Endothelial cell of umbilical vein (primary cell): ENCODE measurements around the gene LDLRAD4. TPM values are rescaled to one million over a fixed set of nuclear protein-coding genes. Genes with fewer than 3 reads are reported as not detected.

ENCODE experiments used
- BruUV-seq: library from RNA; stranded (reverse); fragments of 400-500 nt; replicated peaks from 2 replicates; lab custom pipeline; 2021; lab: Mats Ljungman, UMichigan
- CTCF ChIA-PET: fragments of 300-600, 350-600 bp; sonication (Branson Sonifier 250); formaldehyde crosslinking; loops from one replicate; lab custom pipeline; 2021; ENCODE audit warnings: antibody characterized with exemption, inconsistent platforms; lab: Charles Lee
- POLR2A ChIA-PET: fragments of 300-600, 350-600 bp; sonication (Branson Sonifier 250); formaldehyde crosslinking; loops from one replicate; lab custom pipeline; 2021; ENCODE audit warnings: antibody characterized with exemption, inconsistent platforms; lab: Charles Lee
- DNase-seq: peaks from one replicate; pipeline ENCODE4 v3.0.0-alpha.2; 2011; ENCODE audit warnings: low read depth, low spot score
- FAIRE-seq: peaks from 2 replicates; lab custom pipeline; 2011; peaks lifted over from hg19 to GRCh38; lab: Jason Lieb, UNC
- H2AFZ ChIP-seq: 2 replicates; pipeline ENCODE4 v1.6.0; 2012; ENCODE audit warnings: low read depth, low read length, control low read depth, inconsistent platforms
- H3K27ac ChIP-seq: 2 replicates; pipeline ENCODE4 v1.5.1; 2011; ENCODE audit warnings: low read depth, mild to moderate bottlenecking, control low read depth, low read length, moderate library complexity; ENCODE audit not compliant: insufficient read depth
- H3K27me3 ChIP-seq, 2 experiments: 2 replicates each; pipeline versions ENCODE4 v1.6.0 to v1.6.1; 2011; ENCODE audit warnings: low read length in 2 of 2, mixed read lengths in 1 of 2; ENCODE audit not compliant: control insufficient read depth in 2 of 2, insufficient read depth in 2 of 2
- H3K36me3 ChIP-seq, 2 experiments: 2 replicates in 1 of 2; 3 replicates in 1 of 2; pipeline ENCODE4 v1.5.1; 2011; ENCODE audit warnings: low read length in 2 of 2, mild to moderate bottlenecking in 1 of 2, moderate library complexity in 1 of 2; ENCODE audit not compliant: control insufficient read depth in 2 of 2, insufficient read depth in 2 of 2; ENCODE audit errors: extremely low read depth in 1 of 2
- H3K4me1 ChIP-seq: 3 replicates; pipeline ENCODE4 v1.5.1; 2011; ENCODE audit warnings: mild to moderate bottlenecking, low read length; ENCODE audit not compliant: control insufficient read depth, insufficient read depth; ENCODE audit errors: extremely low read depth
- H3K4me2 ChIP-seq: 2 replicates; pipeline ENCODE4 v1.6.1; 2011; ENCODE audit warnings: low read length, control low read depth, mixed read lengths; ENCODE audit not compliant: insufficient read depth
- H3K4me3 ChIP-seq, 3 experiments: fragments of 200-600 bp in 1 of 3; sonication (generic), shearing (Covaris generic) in 1 of 3; replicated peaks in 1 of 3; 2 replicates each; pipeline ENCODE4 v1.5.1; 2011 to 2016; ENCODE audit warnings: control low read depth in 3 of 3, low read length in 3 of 3, mild to moderate bottlenecking in 2 of 3, inconsistent platforms in 1 of 3, low read depth in 1 of 3, moderate library complexity in 1 of 3; ENCODE audit not compliant: insufficient read depth in 1 of 3
- H3K79me2 ChIP-seq: 2 replicates; pipeline ENCODE4 v1.6.0; 2012; ENCODE audit warnings: low read length, inconsistent platforms; ENCODE audit not compliant: control insufficient read depth, insufficient read depth
- H3K9ac ChIP-seq: replicated peaks from 2 replicates; pipeline ENCODE3; 2011; ENCODE audit warnings: low read length, control low read depth; ENCODE audit not compliant: insufficient read depth; ENCODE audit errors: extremely low read depth
- H3K9me1 ChIP-seq: replicated peaks from 3 replicates; pipeline ENCODE4 v1.6.0; 2011; ENCODE audit warnings: mild to moderate bottlenecking, low read length; ENCODE audit not compliant: control insufficient read depth, insufficient read depth; ENCODE audit errors: extremely low read depth
- H3K9me3 ChIP-seq: replicated peaks from 2 replicates; pipeline ENCODE4 v1.5.1; 2012; ENCODE audit warnings: low read length, inconsistent platforms; ENCODE audit not compliant: control insufficient read depth, insufficient read depth
- H4K20me1 ChIP-seq: replicated peaks from 2 replicates; pipeline ENCODE3; 2011; ENCODE audit warnings: mild to moderate bottlenecking, low read length; ENCODE audit not compliant: control insufficient read depth, insufficient read depth; ENCODE audit errors: extremely low read depth
- FOS ChIP-seq: IDR thresholded peaks from 2 replicates; pipeline ENCODE4 v1.6.1; 2011; ENCODE audit warnings: mild to moderate bottlenecking, low read length, moderate library complexity, borderline replicate concordance; ENCODE audit not compliant: insufficient read depth
- MYC ChIP-seq: IDR thresholded peaks from one replicate; pipeline ENCODE4 v1.6.1; 2011; ENCODE audit warnings: mild to moderate bottlenecking, low read depth, low read length
- POLR2A ChIP-seq: IDR thresholded peaks from 2 replicates; pipeline ENCODE4 v1.6.1; 2012; ENCODE audit warnings: low read depth, mild to moderate bottlenecking, control low read depth, low read length
- POLR2AphosphoS5 ChIP-seq: IDR thresholded peaks from 2 replicates; pipeline ENCODE4 v1.6.1; 2012; ENCODE audit warnings: low read depth, mild to moderate bottlenecking, control low read depth, low read length, moderate library complexity; ENCODE audit not compliant: insufficient read depth
- dilution Hi-C: fragments of 300-500 bp; cut with MboI; formaldehyde crosslinking; loops from one replicate; pipeline ENCODE4 v1.15.0; 2019; ENCODE audit warnings: low sequenced_read_pairs; ENCODE audit not compliant: extremely low pct_ligation_motif_present
- intact Hi-C: fragments of 100-400 bp; cut with micrococcal nuclease; formaldehyde crosslinking; loops from one replicate; pipeline ENCODE4 v1.10.0; 2022
- polyA plus RNA-seq, 4 experiments: library from polyadenylated mRNA; depleted of rRNA in 3 of 4; stranded (reverse) in 3 of 4; unstranded in 1 of 4; fragments of >200 nt; gene quantifications; 2 replicates each; pipeline versions ENCODE4 v1.2.1 to v1.2.3, GENCODE V29; 2011 to 2012; ENCODE audit warnings: missing spikeins in 1 of 4
- total RNA-seq: library from RNA; stranded (reverse); gene quantifications from 2 replicates; pipeline ENCODE4 v1.2.3, GENCODE V29; 2021
- TF ChIP-seq, protein P1 (sequence below): IDR thresholded peaks from 2 replicates; pipeline ENCODE4 v1.6.1; 2011; ENCODE audit not compliant: insufficient read depth, insufficient read length
- TF ChIP-seq, protein P2 (sequence below), 2 donors: IDR thresholded peaks; 1 replicate in 1 of 2; 2 replicates in 1 of 2; pipeline ENCODE4 v1.5.1; 2011; ENCODE audit warnings: low read length in 2 of 2, mild to moderate bottlenecking in 2 of 2, moderate library complexity in 2 of 2, control low read depth in 1 of 2, inconsistent platforms in 1 of 2, low read depth in 1 of 2; ENCODE audit not compliant: insufficient read depth in 1 of 2; ENCODE audit errors: extremely low read depth in 1 of 2

Gene LDLRAD4
- total and polyA plus RNA-seq, 2 donors (not counting 3 experiments of a cell fraction or from before 2014, with no cell fraction given) = 5.2 to 6.5 TPM

DNA sequence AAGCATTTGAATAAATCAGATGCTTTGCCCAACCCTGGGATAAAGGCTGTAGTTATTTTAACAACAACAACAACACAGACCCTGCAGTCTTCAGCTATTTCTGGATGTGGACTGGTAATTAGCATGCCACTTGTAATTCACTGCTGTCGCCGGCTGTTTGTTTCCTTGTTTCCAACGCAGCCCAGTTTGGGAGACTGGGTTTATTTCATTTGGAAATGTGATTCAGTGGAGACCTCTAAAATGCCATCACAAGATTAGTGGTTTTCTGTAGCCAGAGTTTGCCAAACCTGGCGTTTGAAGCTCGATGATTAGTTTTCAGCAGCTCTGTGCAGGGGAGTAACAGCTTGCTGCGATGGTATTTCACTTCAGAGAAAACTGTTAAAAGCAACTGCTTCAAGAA, 83.5 kb downstream of the LDLRAD4 start:
- no peak for FAIRE-seq
- CTCF ChIA-PET = no interaction called here
- intact Hi-C loops = no loop called here

More for the DNA sequence above, 83.5 kb downstream of the LDLRAD4 start:
- no TSS peak for BruUV-seq
- H3K4me2 ChIP-seq = no peak overlapping the region
- H3K36me3 ChIP-seq = no peaks in the 10 kb centered on the region
- H3K27ac ChIP-seq = no peak overlapping the region
- H3K9me3 ChIP-seq = no peaks in the 10 kb centered on the region
- DNase-seq = no peak
- no peak overlapping the region for H3K9ac ChIP-seq
- H3K27me3 ChIP-seq = peaks cover 0 to 1% of the 10 kb centered on the region in 2 experiments
- TF ChIP-seq FOS (no peak), MYC (no peak), POLR2A (no peak), POLR2AphosphoS5 (no peak)
- TF ChIP-seq, protein P1, sequence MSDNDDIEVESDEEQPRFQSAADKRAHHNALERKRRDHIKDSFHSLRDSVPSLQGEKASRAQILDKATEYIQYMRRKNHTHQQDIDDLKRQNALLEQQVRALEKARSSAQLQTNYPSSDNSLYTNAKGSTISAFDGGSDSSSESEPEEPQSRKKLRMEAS = no peak
- TF ChIP-seq, protein P2, sequence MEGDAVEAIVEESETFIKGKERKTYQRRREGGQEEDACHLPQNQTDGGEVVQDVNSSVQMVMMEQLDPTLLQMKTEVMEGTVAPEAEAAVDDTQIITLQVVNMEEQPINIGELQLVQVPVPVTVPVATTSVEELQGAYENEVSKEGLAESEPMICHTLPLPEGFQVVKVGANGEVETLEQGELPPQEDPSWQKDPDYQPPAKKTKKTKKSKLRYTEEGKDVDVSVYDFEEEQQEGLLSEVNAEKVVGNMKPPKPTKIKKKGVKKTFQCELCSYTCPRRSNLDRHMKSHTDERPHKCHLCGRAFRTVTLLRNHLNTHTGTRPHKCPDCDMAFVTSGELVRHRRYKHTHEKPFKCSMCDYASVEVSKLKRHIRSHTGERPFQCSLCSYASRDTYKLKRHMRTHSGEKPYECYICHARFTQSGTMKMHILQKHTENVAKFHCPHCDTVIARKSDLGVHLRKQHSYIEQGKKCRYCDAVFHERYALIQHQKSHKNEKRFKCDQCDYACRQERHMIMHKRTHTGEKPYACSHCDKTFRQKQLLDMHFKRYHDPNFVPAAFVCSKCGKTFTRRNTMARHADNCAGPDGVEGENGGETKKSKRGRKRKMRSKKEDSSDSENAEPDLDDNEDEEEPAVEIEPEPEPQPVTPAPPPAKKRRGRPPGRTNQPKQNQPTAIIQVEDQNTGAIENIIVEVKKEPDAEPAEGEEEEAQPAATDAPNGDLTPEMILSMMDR (IDR thresholded peaks at IDR 0.05; ENCODE audit: extremely low read depth in 1 of 2, insufficient read depth in 1 of 2, low read depth in 1 of 2, low read length in 2 of 2) = no peak
- no peaks in the 10 kb centered on the region for H3K4me1 ChIP-seq
- H3K79me2 ChIP-seq = no peaks in the 10 kb centered on the region
- H2AFZ ChIP-seq = no peak overlapping the region
- dilution Hi-C loops = no loop called here
- no peaks in the 10 kb centered on the region for H3K9me1 ChIP-seq
- POLR2A ChIA-PET = no interaction called here
- H3K4me3 ChIP-seq = no peak overlapping the region
- no peaks in the 10 kb centered on the region for H4K20me1 ChIP-seq
